HepG2 (cell line): Measurements from ENCODE around the gene ZDHHC16. TPM values are rescaled to one million over a fixed set of nuclear protein-coding genes. Genes with fewer than 3 reads are reported as not detected.

Experiments used
- ARNT ChIP-seq: fragments of 450-650 bp; IDR thresholded peaks from 2 replicates; pipeline ENCODE4 v1.6.1; 2017
- ELF3 ChIP-seq: IDR thresholded peaks from 2 replicates; pipeline ENCODE4 v1.6.1; 2016; ENCODE audit warnings: missing genetic modification reagents, missing compliant biosample characterization
- EP300 ChIP-seq, 3 experiments: sonication (generic) in 1 of 3; formaldehyde crosslinking in 1 of 3; IDR thresholded peaks; 2 replicates each; pipeline versions ENCODE4 v1.5.1 to v1.6.1; 2011 to 2020; ENCODE audit warnings: low read depth in 2 of 3, low read length in 2 of 3, borderline replicate concordance in 1 of 3, improper control_type of control experiment in 1 of 3, mild to moderate bottlenecking in 1 of 3, missing genetic modification reagents in 1 of 3, moderate library complexity in 1 of 3
- FOXC1 ChIP-seq: sonication (generic); formaldehyde crosslinking; IDR thresholded peaks from 2 replicates; pipeline ENCODE4 v1.8.0; 2022; ENCODE audit warnings: mild to moderate bottlenecking, missing genetic modification reagents, borderline replicate concordance
- FOXJ3 ChIP-seq: sonication (generic); formaldehyde crosslinking; IDR thresholded peaks from 2 replicates; pipeline ENCODE4 v1.4.0; 2020; ENCODE audit warnings: missing genetic modification reagents, mild to moderate bottlenecking, borderline replicate concordance
- GFI1 ChIP-seq: sonication (generic); formaldehyde crosslinking; IDR thresholded peaks from 2 replicates; pipeline ENCODE4 v1.5.0; 2020; ENCODE audit warnings: missing genetic modification reagents, mild to moderate bottlenecking, borderline replicate concordance
- GLMP ChIP-seq: sonication (generic); formaldehyde crosslinking; IDR thresholded peaks from 2 replicates; pipeline ENCODE4 v1.9.0; 2021; ENCODE audit warnings: missing genetic modification reagents, mild to moderate bottlenecking, borderline replicate concordance
- HCFC1 ChIP-seq: fragments of 150-350 bp; IDR thresholded peaks from 2 replicates; pipeline ENCODE4 v1.6.1; 2014; ENCODE audit warnings: low read depth, low read length
- KDM1A ChIP-seq: IDR thresholded peaks from 2 replicates; pipeline ENCODE4 v1.6.1; 2016; ENCODE audit warnings: missing compliant biosample characterization
- MIER2 ChIP-seq: IDR thresholded peaks from 2 replicates; pipeline ENCODE4 v1.6.1; 2016; ENCODE audit warnings: missing biosample characterization, missing genetic modification reagents
- NR2F6 ChIP-seq, 2 experiments: IDR thresholded peaks; 2 replicates each; pipeline ENCODE4 v1.6.1; 2016; ENCODE audit warnings: antibody characterized with exemption in 1 of 2, mild to moderate bottlenecking in 1 of 2
- PAXIP1 ChIP-seq: sonication (generic); formaldehyde crosslinking; conservative IDR thresholded peaks from 2 replicates; pipeline ENCODE4 v1.4.0; 2020; ENCODE audit warnings: mild to moderate bottlenecking, missing genetic modification reagents, moderate library complexity
- PPARG ChIP-seq: conservative IDR thresholded peaks from 2 replicates; pipeline ENCODE4 v1.6.1; 2016; ENCODE audit warnings: missing biosample characterization, missing genetic modification reagents
- RBM22 ChIP-seq: fragments of 200-400 bp; formaldehyde crosslinking; optimal IDR thresholded peaks from 2 replicates; pipeline ENCODE3; 2017; ENCODE audit warnings: mild to moderate bottlenecking, low read length, moderate library complexity
- SOX5 ChIP-seq: IDR thresholded peaks from 2 replicates; pipeline ENCODE4 v1.6.1; 2016; ENCODE audit warnings: borderline replicate concordance
- ZC3H13 ChIP-seq: sonication (generic); formaldehyde crosslinking; IDR thresholded peaks from 2 replicates; pipeline ENCODE4 v1.8.1; 2023; ENCODE audit warnings: mild to moderate bottlenecking, missing genetic modification reagents, moderate library complexity
- ZFP36L2 ChIP-seq: sonication (generic); formaldehyde crosslinking; IDR thresholded peaks from 2 replicates; pipeline ENCODE4 v1.4.0; 2020; ENCODE audit warnings: missing genetic modification reagents
- ZNF24 ChIP-seq: fragments of 450-650 bp; IDR thresholded peaks from 2 replicates; pipeline ENCODE4 v1.6.1; 2017; ENCODE audit warnings: antibody characterized with exemption, mild to moderate bottlenecking
- ZNF460 ChIP-seq: sonication (generic); formaldehyde crosslinking; IDR thresholded peaks from 2 replicates; pipeline ENCODE4 v1.5.1; 2020; ENCODE audit warnings: missing genetic modification reagents, mild to moderate bottlenecking, borderline replicate concordance
- ZSCAN20 ChIP-seq: sonication (generic); formaldehyde crosslinking; IDR thresholded peaks from 2 replicates; pipeline ENCODE4 v1.4.0; 2020; ENCODE audit warnings: missing genetic modification reagents, mild to moderate bottlenecking, borderline replicate concordance
- polyA plus RNA-seq, 8 experiments: library from polyadenylated mRNA; depleted of rRNA in 3 of 8; stranded (reverse) in 7 of 8; unstranded in 1 of 8; fragments of >200 nt; fragmentation: Illumina TruSeq in 4 of 8; extraction: Trizol in 4 of 8; gene quantifications; 2 replicates each; pipeline versions ENCODE4 v1.2.1 to v1.2.3, GENCODE V29; 2011 to 2016; ENCODE audit warnings: low read depth in 4 of 8, missing spikeins in 1 of 8, mixed read lengths in 1 of 8; ENCODE audit not compliant: insufficient read depth in 1 of 8
- total RNA-seq, 5 experiments: library from RNA; depleted of rRNA; stranded (reverse); fragments of >200 nt; fragmentation: Illumina TruSeq; extraction: Trizol; gene quantifications; 2 replicates each; pipeline ENCODE4 v1.2.3, GENCODE V29; 2016; ENCODE audit warnings: low read depth in 1 of 5
- TF ChIP-seq, protein P1 (sequence below): sonication (generic); formaldehyde crosslinking; IDR thresholded peaks from 2 replicates; pipeline ENCODE4 v1.4.0; 2020; ENCODE audit warnings: missing genetic modification reagents
- TF ChIP-seq, protein P2 (sequence below): sonication (generic); formaldehyde crosslinking; conservative IDR thresholded peaks from 2 replicates; pipeline ENCODE4 v1.4.0; 2020; ENCODE audit warnings: missing genetic modification reagents

The ZDHHC16 gene
- total and polyA plus RNA-seq, 2 of the 13 experiments (the other 11 are each of a cell fraction or from before 2014, with no cell fraction given), result 40.8 to 41.8 TPM

DNA sequence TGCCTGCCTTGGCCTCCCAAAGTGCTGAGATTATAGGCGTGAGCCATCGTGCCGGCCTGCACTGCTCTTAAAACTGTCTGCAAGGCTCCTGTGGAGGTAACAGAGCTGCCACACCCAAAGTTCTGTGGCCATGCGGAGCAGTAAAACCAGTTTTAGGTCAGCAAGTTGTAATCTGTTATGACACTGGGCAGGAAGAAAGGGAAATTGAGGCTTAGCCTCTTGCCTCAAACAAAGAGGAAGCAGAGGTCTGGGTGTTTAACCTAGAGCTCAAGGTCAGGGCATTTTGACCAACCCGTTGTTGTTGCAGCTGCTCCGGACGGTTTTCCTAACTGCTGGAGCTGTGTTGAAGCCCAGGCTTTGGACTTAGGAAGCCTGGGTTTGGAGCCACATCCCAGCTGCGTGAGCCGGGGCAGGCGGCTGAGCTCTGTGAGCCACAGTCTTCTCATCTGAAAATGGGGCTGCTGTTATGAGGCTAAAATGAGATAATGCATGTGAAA, 37.4 kb upstream of the ZDHHC16 start (continued):
- TF ChIP-seq ELF3 (peak; percentile 37; the same call in 1 of the 2 replicates), HCFC1 (no peak), PAXIP1 (CRISPR knock-in tag) (peak; percentile 74), RBM22 (no peak), GFI1 (peak; percentile 59; the same call in 1 of the 2 replicates), FOXJ3 (CRISPR knock-in tag) (peak; percentile 65; the same call in 1 of the 2 replicates), ZFP36L2 (CRISPR knock-in tag) (no peak), FOXC1 (CRISPR knock-in tag) (no peak), GLMP (CRISPR knock-in tag) (no peak), ZC3H13 (no peak), ARNT (no peak), ZNF460 (0 out of 2 replicates have a peak, but pooled peaks have one; percentile 3), ZNF24 (no peak), NR2F6 (IDR thresholded peaks at IDR 0.05) (no peak), NR2F6 (CRISPR knock-in tag; IDR thresholded peaks at IDR 0.05) (peak; percentile 72), ZSCAN20 (CRISPR knock-in tag) (peak; percentile 93; the same call in 1 of the 2 replicates), MIER2 (no peak), KDM1A (CRISPR knock-in tag) (0 out of 2 replicates have a peak, but pooled peaks have one; percentile 53), SOX5 (CRISPR knock-in tag) (peak; percentile 52; the same call in 1 of the 2 replicates), EP300 (IDR thresholded peaks at IDR 0.05; ENCODE audit: low read depth in 2 of 2, low read length in 2 of 2) (0 out of 4 replicates have a peak, but pooled peaks of 1 of the 2 experiments have one; percentile 10), EP300 (CRISPR knock-in tag; IDR thresholded peaks at IDR 0.05; ENCODE audit: borderline replicate concordance) (no peak), PPARG (CRISPR knock-in tag) (0 out of 2 replicates have a peak, but pooled peaks have one; percentile 19)
- TF ChIP-seq, protein P1, sequence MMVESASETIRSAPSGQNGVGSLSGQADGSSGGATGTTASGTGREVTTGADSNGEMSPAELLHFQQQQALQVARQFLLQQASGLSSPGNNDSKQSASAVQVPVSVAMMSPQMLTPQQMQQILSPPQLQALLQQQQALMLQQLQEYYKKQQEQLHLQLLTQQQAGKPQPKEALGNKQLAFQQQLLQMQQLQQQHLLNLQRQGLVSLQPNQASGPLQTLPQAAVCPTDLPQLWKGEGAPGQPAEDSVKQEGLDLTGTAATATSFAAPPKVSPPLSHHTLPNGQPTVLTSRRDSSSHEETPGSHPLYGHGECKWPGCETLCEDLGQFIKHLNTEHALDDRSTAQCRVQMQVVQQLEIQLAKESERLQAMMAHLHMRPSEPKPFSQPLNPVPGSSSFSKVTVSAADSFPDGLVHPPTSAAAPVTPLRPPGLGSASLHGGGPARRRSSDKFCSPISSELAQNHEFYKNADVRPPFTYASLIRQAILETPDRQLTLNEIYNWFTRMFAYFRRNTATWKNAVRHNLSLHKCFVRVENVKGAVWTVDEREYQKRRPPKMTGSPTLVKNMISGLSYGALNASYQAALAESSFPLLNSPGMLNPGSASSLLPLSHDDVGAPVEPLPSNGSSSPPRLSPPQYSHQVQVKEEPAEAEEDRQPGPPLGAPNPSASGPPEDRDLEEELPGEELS (CRISPR knock-in tag), result peak; percentile 59
- TF ChIP-seq, protein P2, sequence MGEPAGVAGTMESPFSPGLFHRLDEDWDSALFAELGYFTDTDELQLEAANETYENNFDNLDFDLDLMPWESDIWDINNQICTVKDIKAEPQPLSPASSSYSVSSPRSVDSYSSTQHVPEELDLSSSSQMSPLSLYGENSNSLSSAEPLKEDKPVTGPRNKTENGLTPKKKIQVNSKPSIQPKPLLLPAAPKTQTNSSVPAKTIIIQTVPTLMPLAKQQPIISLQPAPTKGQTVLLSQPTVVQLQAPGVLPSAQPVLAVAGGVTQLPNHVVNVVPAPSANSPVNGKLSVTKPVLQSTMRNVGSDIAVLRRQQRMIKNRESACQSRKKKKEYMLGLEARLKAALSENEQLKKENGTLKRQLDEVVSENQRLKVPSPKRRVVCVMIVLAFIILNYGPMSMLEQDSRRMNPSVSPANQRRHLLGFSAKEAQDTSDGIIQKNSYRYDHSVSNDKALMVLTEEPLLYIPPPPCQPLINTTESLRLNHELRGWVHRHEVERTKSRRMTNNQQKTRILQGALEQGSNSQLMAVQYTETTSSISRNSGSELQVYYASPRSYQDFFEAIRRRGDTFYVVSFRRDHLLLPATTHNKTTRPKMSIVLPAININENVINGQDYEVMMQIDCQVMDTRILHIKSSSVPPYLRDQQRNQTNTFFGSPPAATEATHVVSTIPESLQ (CRISPR knock-in tag), result no peak
